H1 (cell line): ENCODE results near the gene HS6ST3. TPM values are rescaled to one million over a fixed set of nuclear protein-coding genes. Genes with fewer than 3 reads are reported as not detected.

Experiments used
- EP300 ChIP-seq, 2 experiments: IDR thresholded peaks; 1 replicate in 1 of 2; 2 replicates in 1 of 2; pipeline ENCODE4 v1.6.1; 2011 to 2012; ENCODE audit warnings: low read depth in 2 of 2, low read length in 2 of 2, mild to moderate bottlenecking in 2 of 2, borderline replicate concordance in 1 of 2, inconsistent platforms in 1 of 2, moderate library complexity in 1 of 2
- JUND ChIP-seq: IDR thresholded peaks from 2 replicates; pipeline ENCODE4 v1.6.1; 2011; ENCODE audit warnings: mild to moderate bottlenecking, improper control_type of control experiment, low read length
- KDM1A ChIP-seq: fragments of 200-600, 300-600 bp; sonication (generic); IDR thresholded peaks from 2 replicates; pipeline ENCODE4 v1.7.1; 2016; ENCODE audit warnings: mild to moderate bottlenecking, low read length, borderline replicate concordance
- MAX ChIP-seq: IDR thresholded peaks from 2 replicates; pipeline ENCODE4 v1.6.1; 2012; ENCODE audit warnings: inconsistent platforms
- SP2 ChIP-seq: IDR thresholded peaks from 2 replicates; pipeline ENCODE4 v1.6.1; 2012; ENCODE audit warnings: mild to moderate bottlenecking, low read length, inconsistent platforms
- polyA plus RNA-seq, 7 experiments: library from polyadenylated mRNA; depleted of rRNA in 3 of 7; stranded (reverse) in 5 of 7; unstranded in 2 of 7; fragments of >200 nt in 5 of 7; fragments of 200-250 nt in 2 of 7; gene quantifications; 1 replicate in 5 of 7; 2 replicates in 1 of 7; 4 replicates in 1 of 7; pipeline versions ENCODE4 v1.2.1 to v1.2.3, GENCODE V29; 2011 to 2013; ENCODE audit warnings: missing spikeins in 2 of 7, mixed read lengths in 2 of 7
- total RNA-seq: library from RNA; stranded (reverse); fragmentation: NEBNext Ultra II Directional; extraction: Animal tissue kit (Norgen Biotek cat#: 25700); gene quantifications from 2 replicates; pipeline ENCODE4 v1.2.1, GENCODE V29; 2021

The HS6ST3 gene
- total and polyA plus RNA-seq, 2 of the 8 experiments (the other 6 are each of a cell fraction or from before 2014, with no cell fraction given): 0.45 to 1.2 TPM

GRCh38 chr13:96671073-96671472, 581.2 kb downstream of the HS6ST3 start (continued):
- TF ChIP-seq EP300 (IDR thresholded peaks at IDR 0.05; ENCODE audit: borderline replicate concordance in 1 of 2, low read depth in 2 of 2, low read length in 2 of 2): no peak
- TF ChIP-seq MAX: no peak
- no peak for TF ChIP-seq KDM1A
- no peak for TF ChIP-seq SP2
- TF ChIP-seq JUND: no peak
- TF ChIP-seq, all 59 proteins: peak for 0
